ENCODE measurements around the gene TMEM248. TPM values are rescaled to one million over a fixed set of nuclear protein-coding genes. Genes with fewer than 3 reads are reported as not detected.

TMEM248 gene
- total and polyA plus RNA-seq, 2 donors (not counting 3 experiments of a cell fraction or from before 2014, with no cell fraction given): 107 to 220 TPM

DNA sequence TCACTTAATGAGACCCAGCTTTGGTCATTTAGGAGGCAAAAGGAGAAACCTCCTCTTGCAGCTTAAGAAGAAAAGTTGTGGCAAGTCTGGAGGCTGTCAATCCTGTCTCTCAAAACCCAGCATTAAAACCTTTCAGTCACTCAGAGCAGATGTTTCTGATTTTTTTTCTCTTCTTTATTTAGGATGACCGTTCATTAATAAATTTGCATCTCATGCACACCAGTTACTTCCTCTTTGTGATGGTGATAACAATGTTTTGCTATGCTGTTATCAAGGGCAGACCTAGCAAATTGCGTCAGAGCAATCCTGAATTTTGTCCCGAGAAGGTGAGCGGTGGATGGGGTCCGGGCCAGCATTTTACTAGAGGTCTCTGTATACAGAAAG is 32.0 kb downstream of the TMEM248 start:
- no TSS peak for BruUV-seq (replicated peaks)
- H3K4me1 ChIP-seq (ENCODE audit: control insufficient read depth, extremely low read depth, insufficient read depth, low read length): peaks cover 36% of the 10 kb centered on the region
- peaks cover 21 to 27% of the 10 kb centered on the region in 2 experiments for H3K36me3 ChIP-seq (ENCODE audit: control insufficient read depth in 2 of 2, extremely low read depth in 1 of 2, insufficient read depth in 2 of 2, low read length in 2 of 2)
- H3K4me2 ChIP-seq (ENCODE audit: insufficient read depth, low read length): no peak overlapping the region
- intact Hi-C loops (cut with micrococcal nuclease): loop anchor here (2.0 kb wide), 1 partner anchor 108 kb away; no protein-coding TSS in a partner anchor
- peak; percentile 15 for FAIRE-seq
- no peaks in the 10 kb centered on the region for H4K20me1 ChIP-seq (replicated peaks; ENCODE audit: control insufficient read depth, extremely low read depth, insufficient read depth, low read length)
- dilution Hi-C loops (cut with MboI; ENCODE audit: extremely low pct_ligation_motif_present, low sequenced_read_pairs): no loop called here
- DNase-seq (ENCODE audit: low read depth, low spot score): no peak
- H3K4me3 ChIP-seq (replicated peaks in 1 of 3; ENCODE audit: insufficient read depth in 1 of 3, low read depth in 1 of 3, low read length in 3 of 3): no peak overlapping the region
- no peak for TF ChIP-seq EZH2 (IDR thresholded peaks at IDR 0.05; ENCODE audit: borderline replicate concordance, low read depth, low read length, severe bottlenecking)
- no peak for TF ChIP-seq MYC (IDR thresholded peaks at IDR 0.05; ENCODE audit: low read depth, low read length)
- no peak for TF ChIP-seq JUN (IDR thresholded peaks at IDR 0.05; ENCODE audit: borderline replicate concordance, insufficient read depth, insufficient read length, low read depth)
- TF ChIP-seq POLR2A (IDR thresholded peaks at IDR 0.05; ENCODE audit: low read depth, low read length): no peak
- TF ChIP-seq, protein P1, sequence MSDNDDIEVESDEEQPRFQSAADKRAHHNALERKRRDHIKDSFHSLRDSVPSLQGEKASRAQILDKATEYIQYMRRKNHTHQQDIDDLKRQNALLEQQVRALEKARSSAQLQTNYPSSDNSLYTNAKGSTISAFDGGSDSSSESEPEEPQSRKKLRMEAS (IDR thresholded peaks at IDR 0.05; ENCODE audit: insufficient read depth, insufficient read length): no peak
- TF ChIP-seq POLR2AphosphoS5 (IDR thresholded peaks at IDR 0.05; ENCODE audit: insufficient read depth, low read depth, low read length): no peak
- no peak for TF ChIP-seq FOS (IDR thresholded peaks at IDR 0.05; ENCODE audit: borderline replicate concordance, insufficient read depth, low read length)
- TF ChIP-seq GATA2 (IDR thresholded peaks at IDR 0.05; ENCODE audit: insufficient read depth, insufficient read length, low read depth, low read length): no peak
- TF ChIP-seq, protein P2, sequence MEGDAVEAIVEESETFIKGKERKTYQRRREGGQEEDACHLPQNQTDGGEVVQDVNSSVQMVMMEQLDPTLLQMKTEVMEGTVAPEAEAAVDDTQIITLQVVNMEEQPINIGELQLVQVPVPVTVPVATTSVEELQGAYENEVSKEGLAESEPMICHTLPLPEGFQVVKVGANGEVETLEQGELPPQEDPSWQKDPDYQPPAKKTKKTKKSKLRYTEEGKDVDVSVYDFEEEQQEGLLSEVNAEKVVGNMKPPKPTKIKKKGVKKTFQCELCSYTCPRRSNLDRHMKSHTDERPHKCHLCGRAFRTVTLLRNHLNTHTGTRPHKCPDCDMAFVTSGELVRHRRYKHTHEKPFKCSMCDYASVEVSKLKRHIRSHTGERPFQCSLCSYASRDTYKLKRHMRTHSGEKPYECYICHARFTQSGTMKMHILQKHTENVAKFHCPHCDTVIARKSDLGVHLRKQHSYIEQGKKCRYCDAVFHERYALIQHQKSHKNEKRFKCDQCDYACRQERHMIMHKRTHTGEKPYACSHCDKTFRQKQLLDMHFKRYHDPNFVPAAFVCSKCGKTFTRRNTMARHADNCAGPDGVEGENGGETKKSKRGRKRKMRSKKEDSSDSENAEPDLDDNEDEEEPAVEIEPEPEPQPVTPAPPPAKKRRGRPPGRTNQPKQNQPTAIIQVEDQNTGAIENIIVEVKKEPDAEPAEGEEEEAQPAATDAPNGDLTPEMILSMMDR (IDR thresholded peaks at IDR 0.05; ENCODE audit: extremely low read depth in 1 of 2, insufficient read depth in 1 of 2, low read depth in 1 of 2, low read length in 2 of 2): no peak
- peak overlapping the region; percentile 32 for H3K27ac ChIP-seq (ENCODE audit: insufficient read depth, low read depth, low read length)
- H3K79me2 ChIP-seq (ENCODE audit: control insufficient read depth, insufficient read depth, low read length): peaks cover 4% of the 10 kb centered on the region
- H3K9me1 ChIP-seq (replicated peaks; ENCODE audit: control insufficient read depth, extremely low read depth, insufficient read depth, low read length): no peaks in the 10 kb centered on the region
- CTCF ChIA-PET: no interaction called here
- H3K27me3 ChIP-seq (ENCODE audit: control insufficient read depth in 2 of 2, insufficient read depth in 2 of 2, low read length in 2 of 2): no peaks in the 10 kb centered on the region
- no peak overlapping the region for H2AFZ ChIP-seq (ENCODE audit: low read depth, low read length)
- H3K9ac ChIP-seq (replicated peaks; ENCODE audit: extremely low read depth, insufficient read depth, low read length): no peak overlapping the region
- H3K9me3 ChIP-seq (replicated peaks; ENCODE audit: control insufficient read depth, insufficient read depth, low read length): no peaks in the 10 kb centered on the region
- POLR2A ChIA-PET: no interaction called here
